ENCODE data around the gene SART1.
"Not testable (repeated sequence)": the region's sequence is repeated elsewhere in the genome, so short reads cannot be mapped to it uniquely, and the experiment has no call there.

The SART1 gene

DNA sequence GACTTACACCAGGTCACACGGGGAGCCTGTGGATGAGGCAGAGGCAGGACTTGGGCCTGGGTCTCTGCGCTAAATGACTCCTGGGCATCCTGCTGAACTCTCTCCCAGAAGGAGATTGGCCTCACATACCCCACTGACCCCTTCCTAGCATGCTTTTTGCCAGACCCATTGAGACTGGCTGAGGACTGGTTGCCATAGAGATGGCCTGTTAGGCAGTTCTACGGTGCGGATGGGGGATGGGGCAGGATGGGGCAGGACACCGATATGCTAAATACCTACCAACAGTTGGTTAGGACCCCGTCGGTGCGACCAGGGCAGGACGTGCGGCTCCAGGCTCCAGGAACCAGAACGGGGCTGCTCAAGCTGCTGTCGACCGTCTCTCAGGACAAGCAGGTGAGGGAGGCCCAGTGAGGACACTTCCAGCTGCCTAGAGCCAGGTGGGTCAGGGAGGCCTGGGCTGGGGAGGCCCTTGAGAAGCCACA, 16.1 kb upstream of the SART1 start, which contains the start of gene TSGA10IP:
Gene TSGA10IP, plus strand, starts transcription at position 51 of the 482 bp plus-strand sequence. Its CDS starts 196 bp downstream, at position 247.
- Histone ChIP-seq H3K9me3 (ENCODE audit: control insufficient read depth, insufficient read depth, low read length) (no peaks in the 10 kb centered on the region), H3K4me1 (ENCODE audit: insufficient read depth, low read length) (peaks cover 12% of the 10 kb centered on the region; the same call in 1 of the 2 replicates), H3K36me3 (ENCODE audit: insufficient read depth, low read length) (no peaks in the 10 kb centered on the region), H3K9ac (ENCODE audit: low read depth, low read length) (no peak within 1 kb of the TSS)

DNA sequence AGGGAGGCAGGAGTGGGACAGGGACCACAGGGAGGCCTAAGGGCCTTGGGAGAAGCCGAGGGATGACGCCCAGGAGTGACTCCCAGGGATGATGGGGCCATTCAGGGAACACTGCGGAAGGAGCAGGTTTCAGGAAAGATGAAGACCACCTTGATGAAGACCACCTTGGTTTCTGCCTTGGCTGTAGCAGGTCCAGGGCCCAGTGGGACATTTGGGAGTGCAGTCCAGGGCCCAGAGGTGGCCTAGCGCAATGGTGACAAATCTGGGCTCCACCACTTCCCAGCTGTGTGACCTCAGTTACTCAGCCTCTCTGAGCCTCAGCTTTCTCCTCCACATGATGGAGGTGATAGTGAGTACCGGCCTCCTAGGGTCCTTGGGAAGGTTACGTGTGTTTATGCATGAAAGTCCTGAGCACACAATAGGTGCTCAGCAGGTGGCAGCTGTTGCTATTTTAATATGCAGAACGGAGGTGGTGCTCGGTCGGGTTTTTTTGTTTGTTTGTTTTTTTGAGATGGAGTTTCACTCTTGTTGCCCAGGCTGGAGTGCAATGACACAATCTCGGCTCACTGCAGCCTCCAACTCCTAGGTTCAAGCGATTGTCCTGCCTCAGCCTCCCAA, 15.5 kb upstream of the SART1 start:
- H3K4me1 ChIP-seq (ENCODE audit: insufficient read depth, low read length), result peaks cover 12% of the 10 kb centered on the region; the same call in 1 of the 2 replicates
- no peaks in the 10 kb centered on the region for H3K36me3 ChIP-seq (ENCODE audit: insufficient read depth, low read length)
- no peak overlapping the region for H3K9ac ChIP-seq (ENCODE audit: low read depth, low read length)

DNA sequence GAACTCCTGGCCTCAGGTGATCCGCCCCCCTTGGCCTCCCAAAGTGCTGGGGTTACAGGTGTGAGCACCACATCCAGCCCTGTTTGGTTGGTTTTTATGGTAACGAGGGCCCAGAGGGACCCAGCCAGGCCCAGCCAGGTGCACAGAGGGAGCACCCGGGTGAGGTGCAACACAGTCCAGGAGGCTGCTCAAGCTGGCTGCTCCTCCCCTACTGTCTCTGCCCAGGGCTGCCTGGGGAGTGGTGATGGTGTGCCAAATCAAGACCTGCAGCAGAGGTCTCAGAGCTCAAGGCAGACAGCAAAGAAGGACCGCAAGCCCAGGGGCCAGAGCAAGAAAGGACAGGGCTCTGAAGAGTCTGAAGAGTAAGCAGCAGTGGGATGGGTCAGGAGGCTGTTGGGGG, 14.9 kb upstream of the SART1 start:
- Histone ChIP-seq H3K9ac (ENCODE audit: low read depth, low read length) (no peak overlapping the region), H3K9me3 (ENCODE audit: control insufficient read depth, insufficient read depth, low read length) (no peaks in the 10 kb centered on the region), H3K4me1 (ENCODE audit: insufficient read depth, low read length) (peaks cover 12% of the 10 kb centered on the region; the same call in 1 of the 2 replicates), H3K36me3 (ENCODE audit: insufficient read depth, low read length) (no peaks in the 10 kb centered on the region)

More for the DNA sequence above, 15.5 kb upstream of the SART1 start:
- no peaks in the 10 kb centered on the region for H3K9me3 ChIP-seq (ENCODE audit: control insufficient read depth, insufficient read depth, low read length)

DNA sequence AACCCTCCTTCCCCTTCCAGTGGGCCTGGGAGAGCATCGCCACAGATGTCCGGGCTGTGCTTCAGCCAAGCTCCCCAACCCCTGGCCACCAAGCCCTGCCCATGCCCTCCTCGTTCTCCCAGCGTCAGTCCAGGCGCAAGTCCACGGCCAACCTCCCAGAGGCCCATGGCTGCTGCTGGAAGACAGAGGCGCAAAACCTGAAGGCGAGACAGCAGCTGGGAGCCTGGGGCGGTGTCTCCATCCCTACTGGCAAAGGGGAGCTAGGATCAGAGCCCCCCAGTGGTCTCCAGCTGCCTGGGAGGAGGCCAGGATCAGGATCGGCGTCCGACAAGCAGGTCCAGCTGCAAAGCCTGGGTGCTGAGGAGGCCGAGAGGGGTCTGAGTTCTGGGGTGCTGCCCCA, 14.4 kb upstream of the SART1 start:
- no peaks in the 10 kb centered on the region for H3K9me3 ChIP-seq (ENCODE audit: control insufficient read depth, insufficient read depth, low read length)
- no peaks in the 10 kb centered on the region for H3K36me3 ChIP-seq (ENCODE audit: insufficient read depth, low read length)
- peaks cover 12% of the 10 kb centered on the region; the same call in 1 of the 2 replicates for H3K4me1 ChIP-seq (ENCODE audit: insufficient read depth, low read length)
- H3K9ac ChIP-seq (ENCODE audit: low read depth, low read length), result no peak overlapping the region

DNA sequence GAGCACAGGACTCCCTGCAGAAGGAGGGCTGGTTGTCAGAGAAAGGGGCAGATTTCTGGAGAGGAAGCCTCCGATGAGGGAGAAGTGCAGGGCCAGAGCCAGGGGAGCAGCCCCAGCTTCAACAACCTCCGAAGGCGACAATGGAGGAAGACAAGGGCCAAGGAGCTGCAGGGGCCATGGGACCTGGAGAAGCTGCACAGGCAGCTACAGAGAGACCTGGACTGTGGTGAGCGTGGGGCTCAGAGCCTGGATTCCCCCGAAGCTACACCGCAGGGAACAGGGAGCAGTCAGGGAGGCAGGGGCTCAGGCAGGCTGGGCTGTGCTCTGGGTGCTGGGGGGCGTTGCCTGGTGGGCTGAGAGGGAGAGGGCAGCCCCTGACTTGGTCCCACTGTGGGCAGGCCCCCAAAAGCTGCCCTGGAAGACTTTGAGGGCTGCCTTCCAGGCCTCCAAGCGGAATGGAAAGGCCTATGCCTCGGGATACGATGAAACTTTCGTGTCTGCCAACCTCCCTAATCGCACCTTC, 13.9 kb upstream of the SART1 start:
- peaks cover 12% of the 10 kb centered on the region; the same call in 1 of the 2 replicates for H3K4me1 ChIP-seq (ENCODE audit: insufficient read depth, low read length)
- no peaks in the 10 kb centered on the region for H3K9me3 ChIP-seq (ENCODE audit: control insufficient read depth, insufficient read depth, low read length)
- no peak overlapping the region for H3K9ac ChIP-seq (ENCODE audit: low read depth, low read length)
- H3K36me3 ChIP-seq (ENCODE audit: insufficient read depth, low read length), result no peaks in the 10 kb centered on the region

DNA sequence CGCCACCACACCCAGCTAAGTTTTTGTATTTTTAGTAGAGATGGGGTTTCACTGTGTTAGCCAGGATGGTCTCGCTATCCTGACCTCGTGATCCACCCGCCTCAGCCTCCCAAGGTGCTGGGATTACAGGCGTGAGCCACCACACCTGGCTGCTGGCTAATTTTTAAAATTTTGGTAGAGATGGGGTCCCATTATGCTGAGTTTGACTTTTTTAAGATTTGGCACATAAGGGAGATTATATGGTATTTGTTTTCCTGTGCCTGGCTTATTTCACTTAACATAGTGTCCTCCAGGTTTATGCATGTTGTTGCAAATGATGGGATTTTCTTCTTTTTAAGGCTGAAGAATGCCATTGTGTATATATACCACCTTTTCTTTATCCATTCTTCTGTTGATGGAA, 10.8 kb upstream of the SART1 start:
- H3K4me1 ChIP-seq (ENCODE audit: insufficient read depth, low read length); H3K9me3 ChIP-seq (ENCODE audit: control insufficient read depth, insufficient read depth, low read length); H3K36me3 ChIP-seq (ENCODE audit: insufficient read depth, low read length); H3K9ac ChIP-seq (ENCODE audit: low read depth, low read length): not testable (repeated sequence)

DNA sequence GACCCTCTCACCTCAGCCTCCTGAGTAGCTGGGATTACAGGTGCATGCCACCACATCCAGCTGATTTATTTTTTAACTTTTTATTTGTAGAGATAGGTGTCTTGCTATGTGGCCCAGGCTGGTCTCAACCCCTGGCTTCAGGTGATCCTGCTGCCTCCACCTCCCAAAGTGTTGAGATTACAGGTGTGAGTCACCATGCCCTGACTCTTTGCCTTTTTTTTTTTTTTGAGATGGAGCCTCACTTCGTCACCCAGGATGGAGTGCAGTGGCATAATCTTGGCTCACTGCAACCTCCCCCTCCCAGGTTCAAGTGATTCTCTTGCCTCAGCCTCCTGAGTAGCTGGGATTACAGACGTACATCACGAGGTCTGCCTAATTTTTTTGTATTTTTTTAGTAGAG, 9.9 kb upstream of the SART1 start:
- H3K4me1 ChIP-seq (ENCODE audit: insufficient read depth, low read length); H3K9ac ChIP-seq (ENCODE audit: low read depth, low read length); H3K9me3 ChIP-seq (ENCODE audit: control insufficient read depth, insufficient read depth, low read length); H3K36me3 ChIP-seq (ENCODE audit: insufficient read depth, low read length): not testable (repeated sequence)

DNA sequence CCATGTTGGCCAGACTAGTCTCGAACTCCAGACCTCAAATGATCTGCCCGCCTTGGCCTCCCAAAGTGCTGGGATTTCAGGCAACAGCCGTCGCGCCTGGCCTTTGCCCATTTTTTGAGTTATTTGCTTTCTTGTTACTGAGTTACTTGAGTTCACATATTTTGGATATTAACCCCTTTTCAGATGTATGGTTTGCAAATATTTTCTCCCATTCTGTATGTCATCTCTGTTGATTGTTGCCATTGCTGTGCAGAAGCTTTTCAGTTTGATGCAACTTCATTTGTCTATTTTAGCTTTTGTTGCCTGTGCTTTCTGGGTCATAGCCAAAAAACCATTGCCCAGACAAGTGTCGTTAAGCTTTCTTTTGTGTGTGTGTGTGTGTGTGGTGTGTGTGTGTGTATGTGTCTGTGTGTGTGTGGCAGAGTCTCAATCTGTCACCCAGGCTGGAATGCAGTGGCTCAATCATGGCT, 9.4 kb upstream of the SART1 start:
- Histone ChIP-seq H3K9me3 (ENCODE audit: control insufficient read depth, insufficient read depth, low read length) (no peaks in the 10 kb centered on the region), H3K36me3 (ENCODE audit: insufficient read depth, low read length) (no peaks in the 10 kb centered on the region), H3K4me1 (ENCODE audit: insufficient read depth, low read length) (no peaks in the 10 kb centered on the region), H3K9ac (ENCODE audit: low read depth, low read length) (no peak overlapping the region)

DNA sequence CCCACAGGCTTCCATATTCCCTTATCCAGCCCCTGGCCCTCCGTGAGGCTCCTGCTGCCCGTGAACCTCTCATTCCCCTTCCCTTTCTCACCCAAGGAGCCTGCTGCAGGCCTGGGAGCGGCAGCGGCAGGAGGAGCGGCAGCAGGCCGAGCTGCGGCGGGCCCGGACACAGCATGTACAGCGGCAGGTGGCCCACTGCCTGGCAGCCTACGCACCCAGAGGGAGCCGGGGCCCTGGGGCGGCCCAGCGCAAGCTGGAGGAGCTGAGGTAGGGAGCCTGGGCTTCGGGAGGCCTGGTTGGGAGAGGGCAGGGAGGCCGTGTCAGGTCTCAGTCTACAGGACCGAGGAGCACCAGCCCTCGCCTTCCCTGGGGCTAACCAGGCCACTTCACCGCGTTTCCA, 8.1 kb upstream of the SART1 start:
- Histone ChIP-seq H3K4me1 (ENCODE audit: insufficient read depth, low read length) (no peaks in the 10 kb centered on the region), H3K9ac (ENCODE audit: low read depth, low read length) (no peak overlapping the region), H3K9me3 (ENCODE audit: control insufficient read depth, insufficient read depth, low read length) (no peaks in the 10 kb centered on the region), H3K36me3 (ENCODE audit: insufficient read depth, low read length) (no peaks in the 10 kb centered on the region)

DNA sequence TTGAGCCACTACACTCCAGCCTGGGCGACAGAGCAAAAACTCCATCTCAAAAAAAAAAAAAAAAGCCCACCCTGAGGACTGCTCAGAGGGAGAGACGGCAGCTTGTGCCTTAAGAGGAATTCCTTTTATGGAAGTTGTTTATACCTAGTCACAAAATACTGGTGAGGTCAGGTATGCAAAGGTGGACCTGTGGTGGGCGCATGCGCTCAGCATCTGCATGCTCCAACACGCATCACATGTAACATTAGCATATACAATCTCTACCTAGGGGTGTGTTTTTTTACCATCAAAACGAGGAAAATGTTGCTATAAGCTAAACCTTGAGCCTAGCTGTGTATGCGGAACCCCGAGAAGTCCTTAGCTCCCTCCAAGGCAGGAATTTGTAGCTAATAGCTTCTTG, 6.8 kb upstream of the SART1 start:
- no peaks in the 10 kb centered on the region for H3K9me3 ChIP-seq (ENCODE audit: control insufficient read depth, insufficient read depth, low read length)
- H3K36me3 ChIP-seq (ENCODE audit: insufficient read depth, low read length), result no peaks in the 10 kb centered on the region
- no peak overlapping the region for H3K9ac ChIP-seq (ENCODE audit: low read depth, low read length)
- no peaks in the 10 kb centered on the region; the same call in 1 of the 2 replicates for H3K4me1 ChIP-seq (ENCODE audit: insufficient read depth, low read length)

DNA sequence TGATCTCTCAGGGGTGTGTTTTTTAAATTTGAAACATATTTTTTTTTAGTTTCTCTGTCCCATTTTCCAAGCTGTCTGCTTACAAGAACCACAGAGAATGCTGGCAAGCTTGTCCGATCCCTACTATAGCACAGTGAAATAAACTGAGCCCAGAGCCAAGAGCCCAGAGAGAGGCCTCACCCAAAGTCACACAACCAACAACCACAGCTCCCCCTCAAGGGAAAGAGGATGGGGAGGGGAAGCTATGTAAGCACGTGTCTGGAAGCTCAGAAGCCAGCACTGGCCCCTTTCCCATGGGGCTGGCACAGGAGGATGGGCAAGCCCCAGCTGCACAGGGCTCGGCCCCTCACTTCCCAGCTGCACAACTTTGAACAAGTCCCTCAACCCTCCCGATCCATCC, 3.2 kb upstream of the SART1 start:
- H3K36me3 ChIP-seq (ENCODE audit: insufficient read depth, low read length), result no peaks in the 10 kb centered on the region
- peaks cover 10% of the 10 kb centered on the region for H3K4me1 ChIP-seq (ENCODE audit: insufficient read depth, low read length)
- H3K9me3 ChIP-seq (ENCODE audit: control insufficient read depth, insufficient read depth, low read length), result no peaks in the 10 kb centered on the region
- no peak overlapping the region for H3K9ac ChIP-seq (ENCODE audit: low read depth, low read length)

DNA sequence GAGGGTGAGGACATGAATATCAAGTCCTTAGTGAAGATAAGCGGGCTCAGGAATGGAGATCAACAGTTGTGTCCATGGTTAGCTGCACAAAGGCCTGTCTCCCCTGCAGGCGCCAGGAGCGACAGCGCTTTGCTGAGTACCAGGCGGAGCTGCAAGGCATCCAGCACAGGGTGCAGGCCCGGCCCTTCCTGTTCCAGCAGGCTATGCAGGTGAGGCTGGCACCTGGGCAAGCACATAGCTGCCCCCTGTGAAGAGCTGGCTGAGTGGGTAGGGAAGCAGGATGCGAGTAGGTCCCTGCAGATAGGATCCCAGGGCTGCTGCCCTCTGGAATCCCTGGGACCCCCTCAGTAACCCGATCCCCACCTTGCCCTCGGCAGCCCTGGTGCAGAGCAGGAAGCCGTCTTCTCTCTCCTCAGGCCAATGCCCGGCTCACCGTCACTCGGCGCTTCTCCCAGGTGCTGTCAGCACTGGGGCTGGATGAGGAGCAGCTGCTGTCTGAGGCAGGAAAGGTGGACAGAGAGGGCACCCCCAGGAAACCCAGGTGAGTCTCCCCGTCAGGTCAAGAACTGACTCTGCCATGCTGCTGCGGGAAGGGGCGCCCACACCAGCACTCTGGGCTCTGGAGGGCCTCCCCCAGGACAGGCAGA, 2.6 kb upstream of the SART1 start:
- peaks cover 10% of the 10 kb centered on the region for H3K4me1 ChIP-seq (ENCODE audit: insufficient read depth, low read length)
- no peaks in the 10 kb centered on the region for H3K9me3 ChIP-seq (ENCODE audit: control insufficient read depth, insufficient read depth, low read length)
- H3K36me3 ChIP-seq (ENCODE audit: insufficient read depth, low read length), result no peaks in the 10 kb centered on the region
- H3K9ac ChIP-seq (ENCODE audit: low read depth, low read length), result no peak overlapping the region

DNA sequence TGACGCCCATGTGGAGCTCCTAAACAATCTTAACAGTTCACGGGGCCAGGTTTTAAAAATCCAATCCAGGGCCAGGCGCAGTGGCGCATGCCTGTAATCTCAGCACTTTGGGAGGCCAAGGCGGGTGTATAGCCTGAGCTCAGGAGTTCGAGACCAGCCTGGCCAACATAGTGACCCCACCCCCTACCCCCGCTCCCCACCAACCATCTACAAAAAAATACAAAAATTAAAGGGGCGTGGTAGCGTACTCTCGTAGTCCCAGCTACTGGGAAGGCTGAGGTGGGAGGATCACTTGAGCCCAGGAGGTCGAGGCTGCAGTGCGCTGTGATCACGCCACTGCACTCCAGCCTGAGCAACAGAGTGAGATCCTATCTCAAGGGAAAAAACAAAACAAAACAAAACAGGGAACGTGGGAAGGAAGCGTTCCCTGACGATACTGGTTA, 689 bp upstream of the SART1 start:
- H3K9me3 ChIP-seq (ENCODE audit: control insufficient read depth, insufficient read depth, low read length), result no peaks in the 10 kb centered on the region
- H3K36me3 ChIP-seq (ENCODE audit: insufficient read depth, low read length), result peaks cover 5% of the 10 kb centered on the region
- peak overlapping the region; percentile 59 for H3K9ac ChIP-seq (ENCODE audit: low read depth, low read length)
- H3K4me1 ChIP-seq (ENCODE audit: insufficient read depth, low read length), result peaks cover 10% of the 10 kb centered on the region

DNA sequence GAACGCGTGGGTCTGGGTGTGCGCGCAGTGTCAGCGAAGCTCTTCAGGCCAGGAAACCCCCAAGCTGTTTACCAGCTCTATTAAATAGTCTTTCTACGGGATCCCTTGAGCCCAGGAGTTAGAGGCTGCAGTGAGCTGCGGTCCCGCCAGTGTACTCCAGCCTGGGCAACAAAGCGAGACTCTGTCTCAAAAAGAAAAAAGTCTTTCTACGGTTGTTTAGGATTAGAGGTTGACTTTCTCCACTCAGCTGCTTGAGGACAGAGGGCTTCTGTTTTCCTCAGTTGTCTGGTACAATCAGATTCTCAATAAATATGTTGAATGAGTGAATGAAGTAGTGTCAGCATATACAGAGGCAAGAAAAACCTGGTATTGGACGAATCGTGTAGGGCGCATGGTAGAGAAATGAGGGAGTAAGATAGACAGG, 619 bp downstream of the SART1 start:
- peaks cover 10% of the 10 kb centered on the region for H3K4me1 ChIP-seq (ENCODE audit: insufficient read depth, low read length)
- peaks cover 7% of the 10 kb centered on the region for H3K36me3 ChIP-seq (ENCODE audit: insufficient read depth, low read length)
- peak overlapping the region; percentile 59 for H3K9ac ChIP-seq (ENCODE audit: low read depth, low read length)
- no peaks in the 10 kb centered on the region for H3K9me3 ChIP-seq (ENCODE audit: control insufficient read depth, insufficient read depth, low read length)

DNA sequence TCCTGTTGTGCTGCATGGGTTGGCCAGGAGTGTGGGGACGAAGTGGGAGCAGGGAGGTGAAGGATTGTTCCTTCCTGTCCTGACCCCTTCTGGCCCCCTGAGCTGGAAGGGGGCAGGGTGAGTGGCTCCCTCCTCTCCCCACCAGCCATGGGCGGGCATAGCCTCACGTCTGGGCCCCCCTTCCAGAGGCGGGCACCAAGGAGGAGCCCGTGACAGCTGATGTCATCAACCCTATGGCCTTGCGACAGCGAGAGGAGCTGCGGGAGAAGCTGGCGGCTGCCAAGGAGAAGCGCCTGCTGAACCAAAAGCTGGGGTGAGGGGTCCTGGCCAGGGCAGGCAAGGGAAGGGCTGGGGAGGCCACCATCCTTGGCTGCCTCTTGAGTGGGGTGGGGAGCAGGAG, 3.4 kb downstream of the SART1 start:
- H3K9me3 ChIP-seq (ENCODE audit: control insufficient read depth, insufficient read depth, low read length), result no peaks in the 10 kb centered on the region
- H3K36me3 ChIP-seq (ENCODE audit: insufficient read depth, low read length), result peaks cover 7% of the 10 kb centered on the region
- H3K4me1 ChIP-seq (ENCODE audit: insufficient read depth, low read length), result peaks cover 10% of the 10 kb centered on the region
- no peak overlapping the region for H3K9ac ChIP-seq (ENCODE audit: low read depth, low read length)
